ENCODE measurements around the gene C1orf87.

DNA sequence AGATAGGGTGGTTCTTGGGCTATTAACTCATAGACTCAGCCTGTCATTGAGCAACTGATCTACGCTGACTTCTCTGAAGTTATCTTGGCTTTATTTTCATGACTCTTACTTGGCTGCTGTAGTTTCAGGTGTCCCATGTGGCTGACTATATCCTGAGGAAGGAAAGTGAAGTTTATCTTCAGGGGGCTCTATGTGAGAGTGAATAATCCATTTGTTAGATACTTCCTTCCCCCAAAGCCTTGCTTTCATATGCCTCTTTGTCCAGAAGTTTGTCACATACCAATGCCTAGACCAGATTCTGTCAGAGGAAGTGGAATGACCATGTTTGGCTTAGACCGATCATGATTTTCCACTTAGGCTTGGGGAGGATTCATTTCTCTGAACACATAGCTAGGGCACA lies 27.9 kb upstream of the C1orf87 start:
- TF ChIP-seq EZH2 (IDR thresholded peaks at IDR 0.05), result no peak
- TF ChIP-seq POLR2AphosphoS5 (IDR thresholded peaks at IDR 0.05; ENCODE audit: borderline replicate concordance, low read depth, low read length), result no peak
- no peak for TF ChIP-seq FOXP2 (optimal IDR thresholded peaks at IDR 0.05; ENCODE audit: control extremely low read depth, extremely low read length, insufficient read depth)

Measured in SK-N-MC (cell line).